ENCODE measurements around the gene FAM149A.

GRCh38 chr4:186095406-186095805, 9.1 kb upstream of the FAM149A start:
- TF ChIP-seq CTCF (conservative IDR thresholded peaks at IDR 0.05 in 1 of 2, IDR thresholded peaks at IDR 0.05 in 1 of 2; ENCODE audit: low read depth in 1 of 2, low read length in 2 of 2): no peak
- no peak for TF ChIP-seq EZH2 (IDR thresholded peaks at IDR 0.05; ENCODE audit: low read length, missing control alignments)
